GM21528 (cell line): ENCODE measurements around the gene MPEG1.

Experiments
- ATAC-seq: cut with Tn5 transposase; IDR thresholded peaks from one replicate; pipeline ENCODE4 v1.9.1; 2021; ENCODE audit warnings: mild to moderate bottlenecking, moderate library complexity; ENCODE audit not compliant: unreplicated experiment, low FRiP score

MPEG1 gene

DNA sequence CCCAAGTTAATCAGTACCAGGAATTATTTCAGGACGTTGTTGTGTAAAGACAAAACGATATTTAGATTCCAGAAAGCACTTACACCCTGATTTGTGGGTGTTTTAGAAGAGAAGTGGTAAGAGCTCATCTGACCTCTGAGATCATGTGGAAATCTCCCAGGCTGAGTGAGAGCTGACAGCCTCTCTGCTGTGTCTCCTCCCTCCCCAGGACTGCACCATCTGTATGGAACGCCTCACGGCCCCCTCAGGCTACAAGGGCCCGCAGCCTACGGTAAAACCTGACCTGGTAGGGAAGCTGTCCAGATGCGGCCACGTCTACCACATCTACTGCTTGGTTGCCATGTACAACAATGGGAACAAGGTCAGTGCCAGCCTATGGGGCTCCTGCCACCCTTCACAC, 20.8 kb downstream of the MPEG1 start:
- no peak for ATAC-seq

DNA sequence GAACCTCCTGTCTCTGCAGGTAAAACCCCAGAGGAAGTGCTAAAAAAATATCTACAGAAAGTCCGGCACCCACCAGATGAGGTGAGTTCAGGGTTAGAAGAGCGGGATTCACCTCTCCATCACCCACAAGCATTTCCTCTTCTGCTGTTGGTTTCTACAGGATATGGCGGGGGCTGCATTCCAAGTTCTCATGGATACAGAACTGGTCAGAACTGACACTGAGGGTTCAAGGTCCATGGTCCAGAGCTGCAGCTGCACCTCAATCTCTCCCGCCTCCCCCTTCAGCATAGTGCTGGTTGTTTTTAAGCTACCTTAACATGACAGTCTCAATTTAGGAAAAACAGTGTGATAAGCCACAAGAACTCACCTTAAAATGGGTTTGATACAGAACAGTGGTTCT, 21.6 kb downstream of the MPEG1 start:
- ATAC-seq, result no peak

DNA sequence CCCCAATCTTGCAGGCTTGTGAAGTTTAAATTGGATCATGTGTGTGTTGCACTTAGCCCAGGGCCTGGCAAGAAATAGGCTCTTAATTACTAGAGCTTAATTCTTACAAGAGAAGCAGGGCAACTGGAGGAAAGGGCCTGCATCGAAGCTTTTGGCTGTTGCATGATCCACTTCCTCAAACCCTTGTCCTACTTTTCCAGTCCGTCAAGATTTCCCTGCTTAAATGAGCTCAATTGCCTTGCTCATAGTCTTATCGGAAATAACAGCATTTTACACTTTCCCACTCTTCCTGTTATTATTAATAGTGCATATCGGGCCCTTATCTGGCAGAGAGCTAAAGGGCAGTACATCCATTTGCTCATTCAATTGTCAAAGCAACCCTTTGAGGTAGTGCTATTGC, 22.7 kb downstream of the MPEG1 start:
- ATAC-seq, result no peak

DNA sequence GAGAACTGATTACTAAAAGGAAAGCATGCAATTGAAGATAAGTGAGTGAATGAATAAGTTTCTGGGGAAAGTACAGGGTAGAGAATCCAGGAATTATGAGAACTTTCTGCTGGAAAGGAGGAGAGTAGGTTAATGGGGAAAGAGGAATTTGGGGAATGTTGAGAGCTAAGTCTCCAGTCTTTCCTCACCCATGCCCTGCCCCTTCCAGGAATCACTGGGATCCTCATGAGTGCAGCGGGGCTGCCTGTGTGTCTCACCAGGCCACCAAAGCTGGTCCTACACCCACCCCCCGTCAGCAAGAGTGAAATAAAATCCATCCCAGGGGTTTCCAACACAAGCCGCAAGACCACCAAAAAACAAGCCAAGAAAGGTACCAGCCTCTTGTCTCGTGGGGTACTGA, 23.8 kb downstream of the MPEG1 start:
- ATAC-seq, result no peak

DNA sequence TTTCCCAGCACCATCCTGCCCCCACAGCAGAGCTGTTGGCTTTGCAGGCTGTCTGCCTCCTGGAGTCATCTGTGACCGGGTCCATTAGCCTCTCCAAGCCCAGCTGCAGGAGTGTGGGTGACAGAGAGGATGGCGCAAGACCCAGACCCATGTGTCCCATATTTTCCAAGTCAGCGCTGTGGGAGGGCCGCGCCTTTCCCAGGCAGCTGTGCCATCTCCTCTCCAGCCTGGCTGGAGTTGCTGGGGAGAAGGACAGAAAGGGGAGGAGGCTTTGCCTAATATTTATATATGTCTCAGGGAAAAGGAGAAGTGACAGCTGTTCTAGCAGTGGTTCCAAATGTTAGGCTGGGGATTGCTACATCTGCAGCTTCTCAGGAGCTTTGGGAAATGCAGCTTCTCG, 25.1 kb downstream of the MPEG1 start:
- no peak for ATAC-seq

DNA sequence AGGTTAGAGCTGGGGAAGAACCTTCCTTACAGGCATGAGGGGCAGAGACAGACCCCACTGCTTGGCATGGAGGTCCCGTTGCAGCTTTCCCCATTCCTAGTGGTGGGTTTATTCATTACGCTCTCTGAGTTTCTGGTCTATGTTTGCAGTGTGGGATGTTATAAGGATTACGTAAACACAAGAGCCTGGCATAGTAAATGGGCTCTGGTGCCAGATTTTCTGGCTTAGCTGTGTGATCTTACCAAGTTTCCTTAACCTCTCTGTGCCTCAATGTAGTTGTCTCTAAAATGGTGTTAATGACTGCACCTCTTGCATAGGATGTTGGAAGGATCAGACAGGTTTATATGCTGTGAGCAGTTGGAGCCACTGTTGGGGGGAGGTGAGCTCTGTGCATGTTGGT, 25.7 kb downstream of the MPEG1 start:
- ATAC-seq, result no peak

DNA sequence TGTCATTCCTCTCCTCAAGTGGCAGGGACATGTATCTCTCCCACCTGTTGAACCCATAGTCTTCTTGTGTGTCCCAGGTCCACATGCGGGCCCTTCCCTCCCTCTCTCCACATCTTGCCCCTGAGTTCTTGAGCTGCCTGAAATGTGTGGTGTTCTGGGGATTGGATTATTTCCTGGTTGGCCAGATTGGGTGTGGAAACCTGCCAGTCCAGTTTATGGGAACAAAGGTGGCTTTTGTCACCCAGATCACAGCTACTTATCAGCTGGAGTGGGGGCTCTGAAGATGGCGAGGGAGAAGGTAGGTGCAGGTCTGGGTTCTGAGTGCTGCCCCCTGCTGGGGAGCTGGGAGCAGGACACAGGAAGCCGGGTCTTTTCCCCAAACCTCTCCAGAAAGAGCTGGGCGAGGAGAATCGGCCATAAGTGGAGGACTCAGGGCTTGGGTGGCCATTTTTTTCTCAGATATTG, 26.6 kb downstream of the MPEG1 start:
- ATAC-seq, result no peak

DNA sequence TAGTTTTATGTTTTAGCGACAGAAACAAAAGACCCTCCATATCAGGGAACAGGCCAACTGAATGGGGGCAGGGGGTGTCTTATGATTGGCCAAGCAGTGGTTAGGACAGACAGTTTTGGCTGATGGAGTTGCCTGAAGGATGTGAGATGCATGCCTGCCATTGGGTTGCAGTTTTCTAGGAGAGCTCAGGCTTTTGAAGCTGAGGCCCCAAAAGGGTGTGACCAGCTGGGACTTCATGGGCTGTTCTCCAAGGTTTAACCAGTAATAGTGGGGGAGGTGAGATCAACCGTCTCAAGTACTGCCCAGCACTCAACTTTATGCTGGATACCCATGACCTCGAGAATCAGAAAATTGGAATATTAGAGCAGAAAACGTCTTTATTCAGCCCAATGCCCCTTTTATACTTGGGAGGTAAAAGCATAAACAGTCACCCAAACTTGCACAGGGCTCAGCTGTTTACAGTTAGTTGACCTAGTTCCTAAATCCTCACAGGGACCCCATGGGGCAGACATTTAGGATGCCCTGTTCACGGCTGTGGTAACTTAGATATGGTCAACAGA, 27.3 kb downstream of the MPEG1 start:
- ATAC-seq, result no peak

DNA sequence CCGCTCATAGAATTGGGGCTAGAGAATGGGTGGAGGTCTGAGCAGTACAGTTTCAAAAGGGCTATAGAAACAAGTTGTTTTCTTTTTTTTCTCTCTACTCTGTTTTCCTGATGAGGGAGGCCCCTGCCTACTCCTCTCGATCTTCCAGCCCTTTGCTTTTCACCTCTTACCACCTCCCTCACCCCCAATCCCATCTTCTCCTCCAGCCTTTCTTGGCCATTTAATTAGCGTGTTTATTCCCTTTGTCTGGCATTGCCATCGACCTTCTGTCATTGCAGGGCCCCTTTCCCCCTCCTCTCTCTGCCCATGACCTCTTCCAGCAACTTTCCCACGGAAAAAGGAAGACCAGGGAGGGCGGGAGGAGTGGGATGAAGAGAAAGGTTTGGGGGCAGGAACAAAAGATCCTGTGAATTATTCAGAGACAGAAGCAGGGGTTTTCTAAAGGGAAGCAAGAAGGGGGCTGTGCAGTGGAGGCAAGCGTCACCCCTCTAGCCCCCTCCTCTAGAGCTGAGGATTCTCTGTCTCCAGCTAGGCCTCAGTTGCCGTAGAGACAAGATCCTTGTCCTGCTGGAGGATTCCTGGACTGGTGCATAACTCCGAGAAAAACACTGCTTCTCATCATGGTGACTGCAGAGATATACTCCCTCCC, 27.9 kb downstream of the MPEG1 start:
- no peak for ATAC-seq

DNA sequence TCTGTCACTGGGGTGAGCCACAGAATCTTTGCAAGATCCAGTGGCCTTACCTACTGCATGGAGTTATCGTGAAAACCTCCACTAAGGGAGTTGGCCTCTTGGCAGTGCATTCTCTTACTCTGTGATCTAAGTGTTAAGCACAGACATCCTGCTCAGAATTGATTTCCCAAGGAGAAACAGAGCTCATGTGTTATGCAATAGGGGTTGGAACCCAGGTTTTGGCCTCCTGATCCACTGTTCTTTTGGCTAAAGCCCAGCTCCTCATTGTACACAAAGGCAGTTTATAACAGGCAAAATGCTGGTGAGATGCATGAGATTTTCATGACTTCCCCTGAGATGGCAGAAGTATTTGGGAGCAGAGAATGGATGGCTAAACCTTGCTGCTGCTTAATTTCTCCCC, 29.0 kb downstream of the MPEG1 start:
- ATAC-seq, result no peak

DNA sequence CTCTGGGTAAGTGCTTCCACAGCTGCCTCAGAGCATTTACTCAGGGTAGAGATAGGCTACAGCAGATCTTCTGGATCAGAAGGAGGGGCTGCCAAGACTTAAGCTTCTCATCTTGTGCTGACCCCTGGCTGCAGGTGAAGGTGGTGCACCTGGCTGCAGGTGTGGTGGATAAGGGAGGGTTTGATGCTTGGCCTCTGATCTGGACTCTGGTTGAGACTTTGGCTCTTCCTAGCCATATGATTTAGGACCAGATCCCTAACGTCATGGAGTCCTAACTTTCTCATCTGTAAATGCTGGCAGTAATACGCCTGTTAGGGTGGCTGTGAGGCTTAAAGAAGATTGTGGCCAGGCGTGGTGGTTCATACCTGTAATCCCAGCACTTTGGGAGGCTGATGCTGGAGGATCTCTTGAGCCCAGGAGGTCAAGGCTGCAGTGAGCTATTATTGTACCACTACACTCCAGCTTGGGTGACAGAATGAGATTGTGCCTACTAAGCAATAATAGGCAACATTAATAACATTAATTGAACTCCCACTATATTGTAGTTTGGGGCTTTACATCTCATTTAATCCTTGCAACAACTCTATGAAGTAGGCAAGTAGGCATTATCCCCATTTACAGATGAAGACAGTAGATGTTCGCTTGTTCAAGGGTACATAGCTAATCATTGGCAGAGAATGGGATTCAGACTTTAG, 30.1 kb downstream of the MPEG1 start:
- ATAC-seq, result no peak

DNA sequence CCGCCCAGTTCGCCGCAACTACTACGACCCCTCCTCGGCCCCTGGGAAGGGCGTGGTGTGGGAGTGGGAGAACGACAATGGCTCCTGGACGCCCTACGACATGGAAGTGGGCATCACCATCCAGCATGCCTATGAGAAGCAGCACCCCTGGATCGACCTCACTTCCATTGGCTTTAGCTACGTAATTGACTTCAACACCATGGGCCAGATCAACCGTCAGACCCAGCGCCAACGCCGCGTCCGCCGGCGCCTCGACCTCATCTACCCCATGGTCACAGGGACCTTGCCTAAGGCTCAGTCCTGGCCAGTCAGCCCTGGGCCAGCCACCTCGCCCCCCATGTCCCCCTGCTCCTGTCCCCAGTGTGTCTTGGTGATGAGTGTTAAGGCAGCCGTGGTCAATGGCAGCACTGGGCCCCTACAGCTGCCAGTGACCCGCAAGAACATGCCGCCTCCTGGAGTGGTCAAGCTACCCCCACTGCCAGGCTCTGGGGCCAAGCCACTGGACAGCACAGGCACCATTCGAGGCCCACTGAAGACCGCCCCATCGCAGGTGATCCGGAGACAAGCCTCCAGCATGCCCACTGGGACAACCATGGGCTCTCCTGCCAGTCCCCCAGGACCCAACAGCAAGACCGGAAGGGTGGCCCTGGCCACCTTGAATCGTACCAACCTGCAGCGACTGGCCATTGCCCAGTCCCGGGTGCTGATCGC, 30.8 kb downstream of the MPEG1 start:
- ATAC-seq, result no peak

DNA sequence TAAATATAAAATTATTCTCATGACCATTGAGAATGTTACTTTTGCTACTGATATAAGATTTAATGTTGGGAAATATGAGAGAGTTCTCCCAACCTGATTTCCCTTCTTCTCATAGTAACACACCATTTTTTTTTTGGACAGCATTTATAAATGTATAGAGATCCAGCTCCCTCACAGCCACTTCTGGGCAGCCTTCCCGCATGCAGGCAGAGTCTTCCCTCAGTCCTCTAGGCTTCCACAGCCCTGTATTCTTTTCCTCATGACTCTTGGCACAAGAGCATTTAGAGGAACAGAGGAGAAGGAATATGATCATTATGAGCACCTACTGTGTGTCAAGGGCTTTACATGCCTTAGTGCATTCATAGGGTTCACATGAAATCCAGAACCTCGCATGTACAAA, 31.8 kb downstream of the MPEG1 start:
- ATAC-seq, result no peak

DNA sequence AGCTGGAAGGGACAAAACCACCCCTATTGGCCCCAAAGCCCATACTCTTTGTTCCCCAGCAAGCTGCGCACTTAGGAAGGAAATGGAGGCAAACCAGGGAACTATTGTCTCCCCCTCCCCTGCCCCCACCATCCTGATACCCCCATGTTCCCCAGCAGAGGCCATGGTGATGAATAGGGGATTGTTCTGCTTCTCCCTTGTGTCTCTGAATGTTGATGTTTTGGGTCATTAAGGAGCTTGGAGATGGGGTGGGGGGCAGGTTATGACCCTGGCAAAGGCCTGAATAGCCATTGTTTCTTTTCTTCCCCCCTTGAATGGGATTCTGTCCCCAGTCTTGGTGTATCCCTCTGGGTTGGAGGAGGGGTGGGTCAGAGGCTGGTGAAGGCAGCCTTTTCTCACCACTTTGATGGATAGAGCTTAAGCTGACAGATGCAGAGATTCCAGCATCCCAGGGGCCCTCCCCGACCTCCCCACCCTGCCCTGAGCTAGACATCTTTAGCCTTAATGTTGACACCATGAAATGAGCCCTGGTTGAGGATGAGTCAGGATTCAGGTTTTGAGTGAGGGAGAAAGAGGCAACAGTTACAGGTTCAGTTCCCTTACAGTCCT, 32.5 kb downstream of the MPEG1 start:
- ATAC-seq, result no peak

DNA sequence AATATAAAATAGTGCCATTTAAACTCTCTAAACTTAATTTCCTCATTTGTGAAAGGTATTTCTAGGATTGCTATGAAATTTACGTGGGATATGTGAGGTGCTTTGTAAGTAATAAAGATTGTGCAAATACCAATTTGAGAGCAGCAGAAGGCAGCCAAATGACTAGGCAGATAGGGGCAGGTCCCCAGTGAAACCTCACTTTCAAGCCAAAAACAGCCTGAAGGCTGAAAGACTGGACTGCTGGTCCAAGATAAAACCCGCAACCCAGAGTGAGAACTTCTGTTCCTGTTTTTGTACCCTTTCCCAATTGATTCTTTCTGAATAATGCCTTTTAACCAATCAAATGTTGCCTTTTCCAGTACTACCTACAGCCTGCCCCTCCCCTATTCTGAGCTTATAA, 33.6 kb downstream of the MPEG1 start:
- ATAC-seq, result no peak

DNA sequence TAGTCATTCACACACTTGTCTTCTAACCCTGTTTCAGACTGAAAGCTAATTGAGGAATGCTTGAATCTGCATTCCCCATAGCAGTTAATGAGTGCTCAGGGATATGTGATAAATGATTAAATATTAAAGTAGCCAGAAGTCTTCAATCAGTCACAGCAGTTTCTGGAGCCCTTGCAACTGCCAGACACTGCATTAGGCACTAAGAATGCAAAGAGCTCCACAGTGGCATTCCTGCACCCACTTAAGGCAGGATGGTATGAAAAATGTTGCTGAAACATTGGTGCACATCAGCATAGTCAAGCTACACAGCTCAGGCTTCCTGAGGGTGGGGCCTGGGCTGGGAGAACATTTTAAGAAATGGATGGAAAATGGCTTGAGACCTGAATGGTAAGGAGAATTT, 34.3 kb downstream of the MPEG1 start:
- no peak for ATAC-seq

DNA sequence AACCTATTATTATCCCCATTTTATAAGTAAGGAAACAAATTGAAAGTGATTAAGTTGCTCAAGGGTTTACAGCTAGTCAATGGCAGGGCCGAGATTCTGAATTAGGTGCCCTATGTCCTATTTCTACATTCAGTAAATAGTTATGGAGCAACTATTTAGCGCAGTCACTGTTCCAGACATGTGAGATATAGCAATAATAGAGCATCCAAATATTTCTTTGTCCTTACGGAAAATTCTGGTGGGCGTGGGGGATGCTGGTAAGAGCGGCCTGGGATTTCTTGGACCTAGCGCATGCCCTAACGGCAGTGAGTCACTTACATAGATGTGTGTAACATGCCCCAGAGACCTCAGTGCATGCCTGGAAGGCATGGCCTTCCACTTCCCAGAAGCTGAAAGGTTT, 36.4 kb downstream of the MPEG1 start:
- no peak for ATAC-seq

DNA sequence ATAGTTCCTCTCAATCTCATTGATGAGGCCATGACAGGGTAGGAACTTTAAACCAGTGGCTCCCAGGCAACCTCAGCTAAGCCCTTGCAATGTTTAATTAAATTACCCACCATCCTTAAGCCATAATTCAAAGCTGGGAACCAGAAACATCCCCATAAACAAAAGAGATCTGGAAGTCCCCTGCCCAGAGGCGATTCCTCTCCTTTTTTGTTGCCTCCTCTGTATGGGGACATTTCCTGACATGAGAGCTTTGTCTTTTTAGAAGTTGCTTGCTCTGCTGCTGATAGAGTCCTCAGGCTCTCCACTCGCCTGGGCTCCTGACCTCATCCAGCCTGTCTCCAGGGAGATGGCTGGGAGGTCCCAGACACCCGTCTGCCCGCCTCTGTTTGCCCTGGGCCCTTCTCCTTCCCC, 37.6 kb downstream of the MPEG1 start:
- ATAC-seq, result no peak

DNA sequence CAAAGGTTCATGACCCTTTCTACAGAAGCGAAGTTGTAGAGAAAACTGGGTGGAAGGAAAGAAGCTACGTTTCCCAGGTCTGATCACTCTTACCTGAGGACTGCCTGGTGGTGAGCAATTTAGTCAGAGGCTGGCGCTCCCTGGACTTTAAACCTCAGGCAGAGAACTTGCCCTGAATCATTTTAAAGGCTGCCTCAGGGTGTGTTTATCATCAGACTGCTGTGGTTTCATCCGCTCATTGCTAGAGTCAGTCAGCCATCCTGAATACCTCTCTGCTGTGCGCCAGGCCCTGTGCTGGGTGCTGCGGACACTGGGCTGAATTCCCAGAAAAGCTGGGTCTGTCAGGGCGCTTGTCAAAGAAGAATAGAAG, 38.1 kb downstream of the MPEG1 start:
- no peak for ATAC-seq

DNA sequence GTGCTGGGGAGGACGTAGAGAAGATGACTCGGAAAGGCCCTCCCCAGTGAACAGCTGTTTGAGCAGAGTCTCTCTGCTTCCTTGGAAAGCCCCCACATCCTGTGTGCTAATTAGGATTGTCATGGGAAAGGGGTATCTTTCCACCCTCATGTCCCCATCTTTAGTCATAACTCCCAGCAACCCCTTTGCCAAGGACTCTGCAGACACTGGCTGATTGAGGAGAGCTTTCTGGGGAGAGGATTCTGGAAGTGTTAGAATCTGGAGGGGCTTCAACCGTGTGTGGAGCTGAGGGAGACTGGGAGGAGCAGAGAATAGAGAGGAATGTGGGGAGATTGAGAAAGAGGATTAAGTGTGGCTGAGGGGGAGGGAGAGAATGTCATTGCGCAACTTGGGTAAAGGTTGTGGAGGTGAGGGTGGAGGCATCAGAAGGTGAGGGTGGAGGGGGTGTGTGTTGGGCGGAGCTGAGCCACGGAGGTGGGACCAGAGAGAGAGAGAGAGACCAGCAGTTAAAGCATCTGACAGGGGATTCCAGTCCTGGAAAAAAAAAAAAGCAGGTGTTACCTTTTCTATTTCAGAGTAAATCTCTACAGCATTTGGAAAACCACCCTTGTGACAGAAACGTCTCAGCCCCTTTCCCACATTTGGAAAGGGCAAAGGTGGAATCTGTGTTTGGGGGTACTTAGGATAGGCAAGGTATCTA, 38.6 kb downstream of the MPEG1 start:
- ATAC-seq, result no peak
